Endothelial cell of umbilical vein (primary cell): ENCODE results near the gene PCDHGB2. TPM values are rescaled to one million over a fixed set of nuclear protein-coding genes. Genes with fewer than 3 reads are reported as not detected.

Source experiments
- BruUV-seq: library from RNA; stranded (reverse); fragments of 400-500 nt; replicated peaks from 2 replicates; lab custom pipeline; 2021; lab: Mats Ljungman, UMichigan
- CTCF ChIA-PET: fragments of 300-600, 350-600 bp; sonication (Branson Sonifier 250); formaldehyde crosslinking; loops from one replicate; lab custom pipeline; 2021; ENCODE audit warnings: antibody characterized with exemption, inconsistent platforms; lab: Charles Lee
- POLR2A ChIA-PET: fragments of 300-600, 350-600 bp; sonication (Branson Sonifier 250); formaldehyde crosslinking; loops from one replicate; lab custom pipeline; 2021; ENCODE audit warnings: antibody characterized with exemption, inconsistent platforms; lab: Charles Lee
- DNase-seq: peaks from one replicate; pipeline ENCODE4 v3.0.0-alpha.2; 2011; ENCODE audit warnings: low read depth, low spot score
- FAIRE-seq: peaks from 2 replicates; lab custom pipeline; 2011; peaks lifted over from hg19 to GRCh38; lab: Jason Lieb, UNC
- H2AFZ ChIP-seq: 2 replicates; pipeline ENCODE4 v1.6.0; 2012; ENCODE audit warnings: low read depth, low read length, control low read depth, inconsistent platforms
- H3K27ac ChIP-seq: 2 replicates; pipeline ENCODE4 v1.5.1; 2011; ENCODE audit warnings: low read depth, mild to moderate bottlenecking, control low read depth, low read length, moderate library complexity; ENCODE audit not compliant: insufficient read depth
- H3K27me3 ChIP-seq, 2 experiments: 2 replicates each; pipeline versions ENCODE4 v1.6.0 to v1.6.1; 2011; ENCODE audit warnings: low read length in 2 of 2, mixed read lengths in 1 of 2; ENCODE audit not compliant: control insufficient read depth in 2 of 2, insufficient read depth in 2 of 2
- H3K36me3 ChIP-seq, 2 experiments: 2 replicates in 1 of 2; 3 replicates in 1 of 2; pipeline ENCODE4 v1.5.1; 2011; ENCODE audit warnings: low read length in 2 of 2, mild to moderate bottlenecking in 1 of 2, moderate library complexity in 1 of 2; ENCODE audit not compliant: control insufficient read depth in 2 of 2, insufficient read depth in 2 of 2; ENCODE audit errors: extremely low read depth in 1 of 2
- H3K4me1 ChIP-seq: 3 replicates; pipeline ENCODE4 v1.5.1; 2011; ENCODE audit warnings: mild to moderate bottlenecking, low read length; ENCODE audit not compliant: control insufficient read depth, insufficient read depth; ENCODE audit errors: extremely low read depth
- H3K4me2 ChIP-seq: 2 replicates; pipeline ENCODE4 v1.6.1; 2011; ENCODE audit warnings: low read length, control low read depth, mixed read lengths; ENCODE audit not compliant: insufficient read depth
- H3K4me3 ChIP-seq, 3 experiments: fragments of 200-600 bp in 1 of 3; sonication (generic), shearing (Covaris generic) in 1 of 3; replicated peaks in 1 of 3; 2 replicates each; pipeline ENCODE4 v1.5.1; 2011 to 2016; ENCODE audit warnings: control low read depth in 3 of 3, low read length in 3 of 3, mild to moderate bottlenecking in 2 of 3, inconsistent platforms in 1 of 3, low read depth in 1 of 3, moderate library complexity in 1 of 3; ENCODE audit not compliant: insufficient read depth in 1 of 3
- H3K79me2 ChIP-seq: 2 replicates; pipeline ENCODE4 v1.6.0; 2012; ENCODE audit warnings: low read length, inconsistent platforms; ENCODE audit not compliant: control insufficient read depth, insufficient read depth
- H3K9ac ChIP-seq: replicated peaks from 2 replicates; pipeline ENCODE3; 2011; ENCODE audit warnings: low read length, control low read depth; ENCODE audit not compliant: insufficient read depth; ENCODE audit errors: extremely low read depth
- H3K9me1 ChIP-seq: replicated peaks from 3 replicates; pipeline ENCODE4 v1.6.0; 2011; ENCODE audit warnings: mild to moderate bottlenecking, low read length; ENCODE audit not compliant: control insufficient read depth, insufficient read depth; ENCODE audit errors: extremely low read depth
- H3K9me3 ChIP-seq: replicated peaks from 2 replicates; pipeline ENCODE4 v1.5.1; 2012; ENCODE audit warnings: low read length, inconsistent platforms; ENCODE audit not compliant: control insufficient read depth, insufficient read depth
- H4K20me1 ChIP-seq: replicated peaks from 2 replicates; pipeline ENCODE3; 2011; ENCODE audit warnings: mild to moderate bottlenecking, low read length; ENCODE audit not compliant: control insufficient read depth, insufficient read depth; ENCODE audit errors: extremely low read depth
- CTCF ChIP-seq, 2 donors: IDR thresholded peaks; 1 replicate in 1 of 2; 2 replicates in 1 of 2; pipeline ENCODE4 v1.5.1; 2011; ENCODE audit warnings: low read length in 2 of 2, mild to moderate bottlenecking in 2 of 2, moderate library complexity in 2 of 2, control low read depth in 1 of 2, inconsistent platforms in 1 of 2, low read depth in 1 of 2; ENCODE audit not compliant: insufficient read depth in 1 of 2; ENCODE audit errors: extremely low read depth in 1 of 2
- EZH2 ChIP-seq: IDR thresholded peaks from 2 replicates; pipeline ENCODE4 v1.6.1; 2012; ENCODE audit warnings: borderline replicate concordance, low read depth, mild to moderate bottlenecking, moderate library complexity, low read length, inconsistent platforms; ENCODE audit not compliant: severe bottlenecking
- FOS ChIP-seq: IDR thresholded peaks from 2 replicates; pipeline ENCODE4 v1.6.1; 2011; ENCODE audit warnings: mild to moderate bottlenecking, low read length, moderate library complexity, borderline replicate concordance; ENCODE audit not compliant: insufficient read depth
- GATA2 ChIP-seq: IDR thresholded peaks from 2 replicates; pipeline ENCODE4 v1.7.0; 2011; ENCODE audit warnings: low read depth, mild to moderate bottlenecking, moderate library complexity, mixed read lengths, low read length; ENCODE audit not compliant: insufficient read length, insufficient read depth
- JUN ChIP-seq: IDR thresholded peaks from 2 replicates; pipeline ENCODE4 v1.6.1; 2011; ENCODE audit warnings: borderline replicate concordance, low read depth; ENCODE audit not compliant: insufficient read length, insufficient read depth
- MAX ChIP-seq: IDR thresholded peaks from 2 replicates; pipeline ENCODE4 v1.6.1; 2011; ENCODE audit not compliant: insufficient read depth, insufficient read length
- MYC ChIP-seq: IDR thresholded peaks from one replicate; pipeline ENCODE4 v1.6.1; 2011; ENCODE audit warnings: mild to moderate bottlenecking, low read depth, low read length
- POLR2A ChIP-seq: IDR thresholded peaks from 2 replicates; pipeline ENCODE4 v1.6.1; 2012; ENCODE audit warnings: low read depth, mild to moderate bottlenecking, control low read depth, low read length
- POLR2AphosphoS5 ChIP-seq: IDR thresholded peaks from 2 replicates; pipeline ENCODE4 v1.6.1; 2012; ENCODE audit warnings: low read depth, mild to moderate bottlenecking, control low read depth, low read length, moderate library complexity; ENCODE audit not compliant: insufficient read depth
- dilution Hi-C: fragments of 300-500 bp; cut with MboI; formaldehyde crosslinking; loops from one replicate; pipeline ENCODE4 v1.15.0; 2019; ENCODE audit warnings: low sequenced_read_pairs; ENCODE audit not compliant: extremely low pct_ligation_motif_present
- intact Hi-C: fragments of 100-400 bp; cut with micrococcal nuclease; formaldehyde crosslinking; loops from one replicate; pipeline ENCODE4 v1.10.0; 2022
- polyA plus RNA-seq, 4 experiments: library from polyadenylated mRNA; depleted of rRNA in 3 of 4; stranded (reverse) in 3 of 4; unstranded in 1 of 4; fragments of >200 nt; gene quantifications; 2 replicates each; pipeline versions ENCODE4 v1.2.1 to v1.2.3, GENCODE V29; 2011 to 2012; ENCODE audit warnings: missing spikeins in 1 of 4
- total RNA-seq: library from RNA; stranded (reverse); gene quantifications from 2 replicates; pipeline ENCODE4 v1.2.3, GENCODE V29; 2021

Gene PCDHGB2
- total and polyA plus RNA-seq, 2 donors (not counting 3 experiments of a cell fraction or from before 2014, with no cell fraction given), result 1.1 to 2.9 TPM

GRCh38 chr5:141355641-141356040 is 4.2 kb upstream of the PCDHGB2 start:
- dilution Hi-C loops, result no loop called here
- no peaks in the 10 kb centered on the region for H3K36me3 ChIP-seq
- ChIA-PET CTCF (interaction anchor here (0.9 to 3.0 kb wide), 17 partner anchors 9 to 208 kb away, joined by 3 to 25 read pairs (median 5); partner anchors contain the start of genes PCDHGA11, PCDHGA12, PCDHGA2 and PCDHGA3), POLR2A (no interaction called here)
- no peaks in the 10 kb centered on the region for H3K4me1 ChIP-seq
- no TSS peak for BruUV-seq
- H3K79me2 ChIP-seq, result no peaks in the 10 kb centered on the region
- intact Hi-C loops, result no loop called here
- no peak overlapping the region for H3K4me2 ChIP-seq
- no peak overlapping the region for H3K27ac ChIP-seq
- no peak for TF ChIP-seq CTCF (IDR thresholded peaks at IDR 0.05; ENCODE audit: extremely low read depth in 1 of 2, insufficient read depth in 1 of 2, low read depth in 1 of 2, low read length in 2 of 2)
- no peak for TF ChIP-seq POLR2A
- TF ChIP-seq MAX, result no peak
- TF ChIP-seq EZH2, result no peak
- TF ChIP-seq GATA2, result no peak
- no peak for TF ChIP-seq MYC
- no peak for TF ChIP-seq POLR2AphosphoS5
- no peak for TF ChIP-seq JUN
- TF ChIP-seq FOS, result no peak
- FAIRE-seq (no peak), DNase-seq (no peak)
- no peaks in the 10 kb centered on the region for H3K9me3 ChIP-seq
- H3K27me3 ChIP-seq, result peaks cover 30 to 58% of the 10 kb centered on the region in 2 experiments
- no peak overlapping the region for H2AFZ ChIP-seq
- H3K4me3 ChIP-seq, result no peak overlapping the region
- H4K20me1 ChIP-seq, result no peaks in the 10 kb centered on the region
- H3K9me1 ChIP-seq, result no peaks in the 10 kb centered on the region
- no peak overlapping the region for H3K9ac ChIP-seq
